ENCODE data around the gene ME3.
A peak's percentile ranks its signal among the peaks of the same experiment; 100 is the strongest.
"Not testable (repeated sequence)": the region's sequence is repeated elsewhere in the genome, so short reads cannot be mapped to it uniquely, and the experiment has no call there.

The ME3 gene

DNA sequence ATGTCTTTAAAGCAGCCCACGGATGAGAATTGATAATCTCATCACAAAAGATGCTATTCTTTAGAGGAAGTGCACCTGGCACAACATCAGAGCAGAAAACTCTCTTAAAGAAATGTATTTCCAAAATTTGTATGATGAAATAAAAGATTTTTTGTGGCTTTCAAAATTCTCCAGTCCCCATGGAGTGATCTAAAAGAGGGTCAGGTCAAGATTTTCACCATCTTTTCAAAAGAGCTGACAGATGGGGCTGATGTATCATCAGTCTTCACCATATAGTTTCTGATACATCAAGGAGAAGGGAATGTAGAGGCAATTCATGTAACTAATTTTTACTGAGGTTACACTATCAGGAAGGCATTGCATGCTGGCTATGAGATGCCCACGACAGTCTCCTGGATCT lies 11.7 kb downstream of the ME3 start:
- no peak for DNase-seq

DNA sequence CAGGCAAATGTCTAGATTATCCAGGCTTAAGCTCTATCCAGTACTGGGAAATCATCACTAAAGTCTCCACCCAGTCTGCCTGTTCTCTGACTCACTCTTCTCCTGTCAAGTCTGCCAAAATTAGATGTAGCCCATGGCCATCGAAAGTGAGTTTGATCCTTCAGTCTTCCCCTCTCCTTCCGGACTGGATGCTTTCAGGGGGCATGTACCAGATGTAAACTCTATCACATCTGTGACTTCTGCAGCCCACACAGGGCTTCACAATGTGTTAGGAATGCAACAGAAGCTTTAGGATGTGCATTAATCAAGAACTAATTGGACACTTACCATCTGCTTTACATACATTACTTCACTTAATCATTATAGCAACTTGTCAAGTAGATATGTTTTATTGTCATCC lies 12.3 kb downstream of the ME3 start:
- DNase-seq = no peak

DNA sequence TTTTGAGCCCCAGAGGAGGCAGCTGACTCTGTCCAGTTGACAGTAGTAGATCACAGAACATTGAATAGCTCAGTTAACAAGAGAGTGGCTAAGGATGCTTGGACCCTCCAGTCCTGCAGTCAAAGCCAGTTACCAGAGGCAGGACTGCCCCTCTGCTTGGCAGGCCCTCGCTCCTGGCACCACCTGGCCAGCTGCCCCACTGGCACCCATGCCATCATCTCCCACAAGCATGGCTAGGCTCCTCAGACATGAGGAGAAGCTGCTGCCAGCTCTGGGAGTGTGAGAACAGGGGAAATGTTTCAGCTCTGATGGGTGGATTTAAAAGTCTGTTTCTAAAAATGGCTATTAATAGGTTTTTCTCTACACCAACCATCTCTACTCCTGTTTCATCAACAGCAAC lies 13.9 kb downstream of the ME3 start:
- DNase-seq = no peak

DNA sequence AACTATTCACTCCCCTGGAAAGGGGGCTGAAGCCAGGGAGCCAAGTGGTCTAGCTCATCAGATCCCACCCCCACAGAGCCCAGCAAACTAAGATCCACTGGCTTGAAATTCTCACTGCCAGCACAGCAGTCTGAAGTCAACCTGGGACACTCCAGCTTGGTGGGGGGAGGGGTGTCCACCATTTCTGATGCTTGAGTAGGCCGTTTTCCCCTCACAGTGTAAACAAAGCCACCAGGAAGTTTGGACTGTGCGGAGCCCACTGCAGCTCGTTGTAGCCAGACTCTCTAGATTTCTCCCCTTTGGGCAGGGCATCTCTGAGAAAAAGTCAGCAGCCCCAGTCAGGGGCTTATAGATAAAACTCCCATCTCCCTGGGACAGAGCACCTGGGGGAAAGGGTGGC lies 27.2 kb downstream of the ME3 start:
- not testable (repeated sequence) for DNase-seq

DNA sequence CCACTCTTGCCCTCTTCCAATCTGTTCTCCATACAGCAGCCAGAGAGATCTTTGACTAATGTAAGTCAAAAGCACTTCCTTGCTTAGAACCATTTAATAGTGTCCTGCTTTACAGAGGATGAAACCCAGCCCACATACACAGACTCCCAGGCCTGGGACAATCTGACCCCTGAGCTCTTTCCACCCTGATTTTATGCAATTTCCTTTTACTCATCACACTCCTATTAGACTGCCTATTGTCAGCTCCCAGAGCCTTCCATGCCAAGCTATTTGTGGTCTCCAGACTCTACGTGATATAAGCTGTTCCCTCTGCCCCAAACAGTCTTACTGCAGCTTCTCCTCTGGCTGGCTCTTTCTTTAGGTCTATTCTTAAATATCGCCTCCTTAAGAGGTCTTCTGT lies 28.1 kb downstream of the ME3 start:
- no peak for DNase-seq

DNA sequence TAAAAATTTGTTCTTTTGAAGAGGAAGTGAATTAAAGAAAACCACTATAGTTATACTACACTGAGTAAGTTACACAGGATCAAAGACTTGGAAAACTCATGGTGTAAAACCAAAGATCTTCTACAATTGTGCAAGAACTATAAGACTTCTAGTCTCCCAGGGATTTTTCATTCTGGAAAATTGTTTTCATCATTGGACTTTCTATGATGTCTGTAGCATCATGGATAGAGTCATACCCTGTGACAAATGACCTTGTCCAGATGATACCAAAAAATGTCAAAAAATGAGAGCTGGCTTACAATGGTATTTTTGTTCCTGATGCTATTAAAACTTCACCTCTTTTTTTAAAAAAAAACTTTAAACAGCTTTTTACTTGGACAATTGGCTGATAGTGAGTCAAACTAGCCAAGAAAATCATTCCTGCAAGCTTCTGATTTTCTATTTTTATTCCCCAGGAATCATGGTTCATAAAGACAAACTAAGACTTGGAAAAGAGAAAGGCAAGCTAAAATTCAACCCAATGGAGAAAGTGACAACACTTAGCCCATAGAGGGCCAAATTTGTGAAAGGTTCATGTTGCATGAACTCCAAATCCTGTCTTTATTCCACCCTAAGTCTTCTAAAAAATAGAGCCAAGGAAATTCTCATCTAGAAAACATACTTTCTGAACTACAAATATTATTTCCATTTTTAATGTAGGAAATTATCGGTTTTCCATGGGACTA lies 30.7 kb downstream of the ME3 start:
- no peak for DNase-seq

DNA sequence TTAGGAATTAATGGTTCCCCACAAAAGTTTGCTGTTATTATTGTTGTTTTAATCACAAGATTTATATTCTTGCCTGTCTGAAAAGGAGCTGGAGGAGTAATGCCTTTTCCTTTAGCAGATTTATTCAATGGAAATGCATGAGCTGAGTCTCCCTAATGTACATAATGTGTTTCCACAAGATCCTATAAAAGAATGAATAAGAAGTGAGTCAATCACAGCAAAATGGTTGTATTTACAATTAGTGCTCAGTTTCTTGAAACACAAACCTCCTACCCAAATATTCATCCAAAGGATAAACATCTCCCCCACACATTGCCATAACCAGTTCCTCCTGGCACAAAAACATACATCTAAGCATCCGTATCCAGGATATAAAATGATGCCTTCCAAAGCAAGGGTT lies 33.3 kb downstream of the ME3 start:
- DNase-seq = no peak

DNA sequence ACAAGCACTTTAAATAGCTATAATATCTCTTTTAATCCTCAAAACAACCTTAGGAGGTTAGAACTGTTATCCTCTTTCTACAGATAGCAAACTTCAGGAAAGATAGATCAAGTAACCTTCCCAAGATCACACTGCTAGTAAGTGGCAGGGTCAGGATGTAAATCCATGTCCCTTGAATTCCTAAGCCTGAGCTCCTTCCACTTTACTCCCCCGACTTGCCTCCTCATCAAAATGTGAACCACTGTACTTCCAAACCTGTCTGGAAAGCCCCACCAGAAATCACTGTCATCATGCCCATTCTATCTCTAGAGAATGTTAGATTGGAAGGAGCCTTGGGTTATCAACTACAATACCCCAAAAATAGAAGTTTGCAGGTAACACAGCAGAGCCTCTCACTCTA lies 33.7 kb downstream of the ME3 start:
- no peak for DNase-seq

DNA sequence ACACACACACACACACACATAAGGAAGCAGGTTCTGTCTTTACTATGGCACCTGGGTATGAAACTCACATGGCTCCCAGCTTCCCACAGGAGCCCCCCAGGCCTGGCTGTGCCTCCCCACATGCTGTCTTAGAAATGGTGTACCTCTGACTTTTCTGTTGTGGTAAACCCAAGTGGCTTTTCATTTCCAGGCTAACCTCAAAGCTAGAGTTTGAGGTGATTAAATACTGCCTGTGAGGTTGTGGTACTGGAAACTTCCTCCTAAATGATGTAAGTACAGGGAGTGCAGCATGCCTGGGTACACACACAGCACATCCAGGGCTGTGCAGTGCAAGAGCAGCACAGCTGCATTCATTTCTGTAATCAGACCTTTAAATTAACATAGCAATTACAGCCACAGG lies 34.4 kb downstream of the ME3 start:
- DNase-seq = peak; percentile 20

DNA sequence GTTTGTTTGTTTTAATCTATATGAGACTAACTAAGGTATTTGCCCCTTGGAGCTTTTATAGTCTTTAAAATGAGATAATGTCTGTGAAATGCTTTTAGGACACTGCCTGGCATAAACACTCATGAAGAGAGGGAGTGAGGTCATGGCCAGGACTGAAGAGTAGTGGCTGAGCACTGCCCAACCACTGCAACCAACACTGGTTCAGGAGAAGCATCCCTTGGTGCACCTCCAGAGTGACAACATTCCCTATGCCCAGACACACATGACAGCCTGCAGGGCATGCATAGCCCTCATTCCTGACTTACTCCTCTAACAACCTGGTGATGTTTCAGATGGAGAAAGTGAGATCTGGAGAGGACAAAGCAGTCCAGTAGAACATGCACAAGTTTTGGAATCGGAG lies 36.1 kb downstream of the ME3 start:
- no peak for DNase-seq

DNA sequence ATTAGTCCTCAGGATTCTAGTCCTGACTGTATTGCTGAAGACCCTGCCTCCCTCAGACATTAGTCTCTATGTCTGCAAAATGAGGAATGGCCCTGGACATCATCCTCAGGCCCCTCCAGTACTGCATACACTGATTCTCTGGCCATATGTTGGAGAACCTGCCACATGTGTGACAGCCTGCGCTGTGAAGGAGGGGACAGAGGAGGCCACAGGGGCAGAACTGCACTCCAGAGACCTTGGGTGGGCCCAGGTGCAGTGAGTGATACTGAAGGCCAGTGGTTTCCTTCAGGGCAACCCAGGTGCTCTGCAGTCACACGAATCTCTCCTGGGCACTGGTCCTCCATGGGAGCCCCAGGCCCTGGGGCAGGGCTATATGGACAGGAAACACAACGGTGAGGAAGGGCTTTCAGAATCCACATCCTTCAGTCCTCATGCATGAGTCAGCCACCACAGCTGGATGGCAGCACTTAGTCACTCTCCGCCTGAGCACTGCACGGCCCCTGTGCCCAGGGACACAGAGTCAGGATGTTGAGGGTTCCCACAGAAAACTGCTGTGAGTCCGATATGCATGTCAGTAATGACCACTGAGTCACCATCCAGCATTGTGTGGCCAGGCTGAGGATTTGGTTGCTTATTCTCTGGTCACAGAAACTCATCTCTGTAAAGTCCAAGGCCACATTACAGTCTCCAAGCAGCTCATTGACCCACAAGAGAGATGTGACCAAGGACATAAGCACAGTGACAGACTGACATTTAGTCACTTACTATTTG lies 39.7 kb downstream of the ME3 start:
- DNase-seq = peak; percentile 67

DNA sequence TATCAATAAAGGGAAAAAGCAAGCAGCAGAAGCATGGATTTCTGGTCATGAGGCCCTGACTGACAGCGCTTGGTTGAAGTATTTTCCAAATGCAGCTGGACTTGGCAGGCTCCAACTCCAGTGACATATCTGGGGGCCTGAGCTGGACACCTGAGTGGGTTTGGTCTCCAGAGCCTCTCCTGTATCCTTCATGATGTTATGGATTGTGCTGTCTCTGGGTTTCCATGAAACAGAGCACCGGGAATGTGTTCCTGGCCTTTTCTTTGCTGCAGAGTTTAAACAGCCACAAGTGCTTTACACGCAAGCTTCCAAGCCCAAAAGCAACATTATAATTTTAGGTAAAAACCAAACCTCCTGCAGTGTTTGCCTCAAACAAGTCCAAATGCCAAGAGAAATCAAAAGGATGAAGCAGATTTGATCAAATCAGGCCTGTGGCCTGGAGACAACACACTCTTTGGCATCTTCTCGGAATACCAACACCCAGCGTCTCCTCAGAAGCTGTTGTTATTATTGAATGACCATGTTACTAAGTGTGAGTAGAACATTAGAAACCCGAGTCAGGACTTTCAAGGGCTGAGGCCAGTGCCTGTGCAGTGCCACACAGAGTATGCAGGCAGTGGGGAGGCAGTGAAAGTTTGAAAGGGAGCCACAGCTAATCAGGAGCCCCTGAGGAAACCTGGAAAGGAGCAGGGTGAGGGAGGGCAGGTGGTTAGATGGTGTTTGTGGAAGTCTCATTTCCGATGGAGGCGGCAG lies 42.0 kb downstream of the ME3 start:
- DNase-seq = no peak

DNA sequence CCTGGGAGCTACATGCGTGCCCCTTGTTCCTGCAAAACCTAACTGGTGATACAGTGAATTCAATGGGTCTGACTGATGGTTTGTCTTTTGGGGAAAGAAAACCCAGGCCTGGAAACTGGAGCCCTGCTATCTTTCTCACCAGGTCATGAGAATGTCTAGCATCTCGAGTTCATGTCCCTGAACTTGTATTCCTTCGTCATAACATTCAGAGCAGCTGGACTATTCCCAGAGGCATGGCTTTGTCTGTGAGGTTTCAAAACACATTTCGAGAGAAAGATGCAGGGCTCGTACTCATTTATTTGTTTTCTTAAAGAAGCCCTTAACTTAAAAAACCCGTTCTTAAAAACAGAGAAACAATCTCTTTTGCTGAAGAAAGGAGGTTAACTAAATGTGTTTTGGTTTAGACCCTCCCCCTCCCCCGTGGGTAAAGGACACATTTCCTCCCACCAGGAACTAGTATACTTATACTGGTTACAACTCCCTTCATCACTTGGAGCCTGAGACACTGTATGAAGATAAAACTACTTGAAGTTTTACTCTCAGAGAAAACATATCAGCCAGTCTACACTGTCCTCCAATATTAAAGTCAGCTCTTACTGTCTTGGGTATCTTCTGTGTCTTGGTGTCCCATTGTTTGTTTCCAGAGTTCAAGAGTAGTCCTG lies 43.2 kb downstream of the ME3 start:
- no peak for DNase-seq

DNA sequence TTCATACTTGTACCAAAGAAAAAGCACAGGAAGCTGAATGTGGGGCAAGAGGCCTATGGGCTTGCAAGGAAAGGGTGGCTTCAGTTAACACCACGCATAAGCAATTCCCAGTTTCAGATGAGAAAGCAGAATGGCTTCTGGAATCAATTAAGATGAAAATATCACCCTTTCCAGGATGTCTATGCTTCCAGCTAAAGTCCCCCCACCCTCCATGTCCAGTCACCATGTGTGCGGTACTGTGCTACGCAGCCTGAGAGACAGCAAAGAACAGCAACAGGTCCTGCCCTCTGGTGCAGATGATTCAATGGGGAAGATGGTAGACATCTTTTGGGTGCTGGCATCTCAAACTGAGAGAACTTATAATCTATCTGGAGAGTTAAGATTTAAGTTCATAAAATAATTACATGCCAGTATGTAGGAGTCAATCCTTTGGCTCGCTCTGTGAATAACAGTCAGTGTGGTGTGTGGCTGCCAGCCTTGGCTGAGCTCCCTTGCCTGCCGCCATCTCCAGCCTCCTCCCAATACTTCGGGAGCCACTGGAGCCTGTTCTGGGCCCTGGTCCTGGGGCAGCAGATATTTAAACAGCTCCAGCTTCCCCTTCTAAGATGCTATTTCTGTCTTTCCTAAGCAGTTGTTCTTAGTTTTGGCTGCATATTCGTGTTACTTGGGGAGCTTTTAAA lies 44.5 kb downstream of the ME3 start:
- DNase-seq = no peak

DNA sequence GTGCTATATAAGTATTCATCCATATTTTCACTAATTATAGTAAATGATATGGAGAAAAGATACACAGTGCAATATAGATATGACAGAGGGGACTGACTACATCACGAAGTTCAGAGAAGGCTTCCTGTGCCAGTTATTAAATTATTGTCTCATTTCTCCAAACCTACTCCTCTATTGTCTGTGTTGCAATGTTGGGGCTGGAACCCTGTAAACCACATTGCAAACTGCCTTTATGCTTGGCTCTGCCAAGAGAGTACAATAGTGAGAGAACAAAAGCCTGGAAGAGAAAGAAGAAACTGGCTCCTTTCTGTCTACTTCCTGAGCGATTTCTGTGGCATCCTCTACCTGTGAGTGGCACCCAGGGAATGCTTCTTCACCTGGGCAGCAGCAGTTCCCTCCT lies 46.4 kb downstream of the ME3 start:
- DNase-seq = no peak

DNA sequence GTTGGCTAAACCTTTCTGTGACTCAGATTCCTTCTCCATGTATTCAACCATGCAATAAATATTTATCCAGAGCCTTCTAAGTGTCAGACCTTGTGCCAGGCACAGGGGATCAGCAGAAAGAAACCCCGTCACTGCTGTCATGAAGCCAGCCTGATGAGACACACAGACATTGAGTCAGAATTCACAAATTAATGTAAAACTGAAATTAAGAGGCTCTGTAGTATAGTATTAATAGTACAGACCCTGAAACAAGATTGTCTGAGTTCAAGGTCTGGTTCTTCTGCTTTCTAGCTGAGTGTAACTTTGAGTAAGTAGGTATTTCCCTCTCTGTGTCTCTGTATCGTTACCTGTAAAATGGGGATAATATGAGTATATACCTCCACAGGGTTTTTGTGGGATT lies 46.9 kb downstream of the ME3 start:
- DNase-seq = no peak

DNA sequence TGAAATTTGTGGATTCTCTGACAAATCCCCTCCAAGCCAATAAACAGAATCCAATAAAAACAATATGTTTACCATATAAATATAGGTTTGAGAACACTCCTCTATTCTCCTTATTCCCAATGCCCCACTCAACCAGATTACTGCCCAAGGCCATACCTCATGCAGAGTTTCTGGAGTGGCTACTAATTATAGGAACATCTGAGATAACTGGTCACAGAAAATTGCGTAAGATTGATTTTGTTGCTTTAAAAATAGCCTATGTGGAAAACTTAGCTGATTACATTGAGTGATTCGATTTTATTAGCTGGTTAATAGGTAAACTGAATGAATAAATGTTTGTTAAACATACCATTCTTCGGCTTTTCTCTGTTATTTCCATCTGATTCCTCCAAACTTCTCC lies 48.0 kb downstream of the ME3 start:
- no peak for DNase-seq

DNA sequence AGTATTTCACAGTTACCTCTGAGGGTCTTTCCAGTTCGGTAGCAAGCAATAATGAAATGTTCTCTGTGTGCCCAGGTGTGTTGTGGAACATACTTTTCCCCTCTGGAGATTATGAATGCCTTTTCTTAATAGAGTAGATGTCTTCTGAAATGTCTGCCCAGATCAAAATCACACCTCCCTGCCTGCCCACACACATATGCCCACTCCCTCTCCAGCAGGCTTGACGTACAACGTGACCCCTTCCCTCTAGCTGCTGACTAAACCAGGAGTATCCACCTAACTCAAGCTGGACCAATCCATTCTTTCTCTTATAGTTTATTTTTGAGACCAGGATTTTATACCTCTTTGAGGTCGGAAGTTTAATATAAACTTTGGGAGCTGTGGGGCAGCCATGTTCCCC lies 48.7 kb downstream of the ME3 start:
- DNase-seq = no peak

DNA sequence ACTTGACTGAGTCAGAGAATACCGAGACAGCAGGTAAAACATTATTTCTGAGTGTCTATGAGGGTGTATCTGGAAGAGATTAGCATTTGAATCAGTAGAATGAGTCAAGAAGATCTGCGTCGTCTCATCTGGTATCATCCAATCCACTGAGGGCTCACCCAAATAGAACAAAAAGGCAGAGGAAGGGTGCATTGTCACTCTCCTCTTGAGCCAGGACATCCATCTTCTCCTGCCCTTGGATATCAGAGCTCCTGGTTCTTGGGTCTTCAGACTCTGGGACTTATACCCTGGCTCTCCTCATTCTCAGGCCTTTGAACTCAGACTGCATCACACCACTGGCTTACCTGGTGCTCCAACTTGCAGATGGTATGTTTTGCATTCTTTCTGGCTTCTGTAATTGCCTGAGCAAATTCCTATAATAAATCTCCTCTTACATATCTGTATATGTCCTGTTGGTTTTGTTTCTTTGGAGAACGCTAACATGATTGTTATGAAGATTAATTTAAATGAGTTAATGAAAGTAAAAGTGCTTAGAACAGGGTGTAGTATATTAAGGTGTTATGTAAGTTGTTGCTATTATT lies 49.3 kb downstream of the ME3 start:
- no peak for DNase-seq

DNA sequence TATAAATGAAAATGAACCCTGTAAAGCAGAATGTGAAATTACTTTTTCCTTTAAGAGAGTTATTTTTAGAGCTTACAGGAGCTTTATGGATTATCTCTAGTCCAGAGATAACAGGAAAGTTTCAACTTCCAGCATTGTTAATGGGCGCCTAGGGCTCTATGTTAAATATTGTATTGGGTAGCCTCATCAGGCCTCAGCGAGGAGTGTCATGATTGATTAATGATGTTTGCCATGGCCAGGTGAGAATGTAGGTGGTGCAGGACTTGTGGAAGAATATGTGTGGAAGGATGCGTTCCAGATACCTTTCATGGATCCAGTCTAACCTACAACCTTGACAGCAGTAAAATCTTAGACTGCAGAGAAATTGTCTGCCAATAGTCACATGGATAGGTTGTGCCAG lies 50.6 kb downstream of the ME3 start:
- no peak for DNase-seq

DNA sequence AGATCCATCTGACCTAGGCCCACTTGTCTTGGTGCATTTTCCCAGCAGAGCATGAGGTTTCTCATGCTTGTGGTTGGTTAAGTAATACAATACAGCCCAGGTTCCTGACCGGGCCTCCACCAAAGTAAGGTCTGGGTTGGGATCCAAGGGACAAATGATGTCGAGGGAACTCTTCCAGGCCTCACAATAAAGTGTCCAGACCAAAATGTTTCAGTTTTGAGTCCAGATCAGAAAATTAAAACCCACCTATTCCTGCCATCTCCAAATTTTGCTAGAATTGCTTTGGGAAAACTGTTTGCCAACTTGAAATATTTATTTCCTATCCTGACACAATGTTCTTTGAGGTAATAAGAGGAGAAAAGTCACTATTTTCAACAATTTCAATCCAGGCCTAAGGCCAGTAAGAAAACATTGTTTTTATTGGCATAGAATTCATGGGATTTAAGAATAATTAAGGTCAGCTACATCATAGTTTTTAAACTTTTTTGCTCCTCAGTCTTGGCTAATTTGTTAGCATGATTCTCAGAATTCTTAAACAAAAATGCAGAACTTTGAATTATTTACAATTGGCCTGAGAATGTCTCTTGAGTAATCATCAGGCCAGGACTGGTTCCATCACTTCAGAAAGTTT lies 51.4 kb downstream of the ME3 start:
- DNase-seq = no peak

DNA sequence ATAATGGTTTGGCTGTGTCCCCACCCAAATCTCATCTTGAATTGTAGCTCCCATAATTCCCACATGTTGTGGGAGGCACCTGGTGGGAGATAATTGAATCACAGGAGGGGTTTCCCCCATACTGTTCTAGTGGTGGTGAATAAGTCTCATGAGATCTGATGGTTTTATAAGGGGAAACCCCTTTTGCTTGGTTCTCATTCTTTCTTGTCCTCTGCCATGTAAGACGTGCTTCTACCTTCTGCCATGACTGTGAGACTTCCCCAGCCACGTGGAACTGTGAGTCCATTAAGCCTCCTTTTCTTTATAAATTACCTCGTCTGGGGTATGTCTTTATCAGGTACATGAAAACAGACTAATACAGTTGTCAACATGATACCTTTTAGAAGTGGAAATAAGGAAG lies 53.0 kb downstream of the ME3 start:
- not testable (repeated sequence) for DNase-seq
